Neural cell (in vitro differentiated cells): Measurements from ENCODE around the gene LRRC72. TPM values are rescaled to one million over a fixed set of nuclear protein-coding genes. Genes with fewer than 3 reads are reported as not detected.

Source experiments
- H2AFZ ChIP-seq: fragments of 200-600, 300-800 bp; sonication (generic), shearing (Covaris generic); 2 replicates; pipeline ENCODE4 v1.6.0; 2014; ENCODE audit warnings: low read depth, mild to moderate bottlenecking, antibody characterized with exemption, low read length, moderate library complexity
- H3F3A ChIP-seq: fragments of 200-600 bp; shearing (Covaris generic); 2 replicates; pipeline ENCODE4 v1.6.1; 2016; ENCODE audit warnings: mild to moderate bottlenecking, moderate library complexity, mixed read lengths, antibody characterized with exemption, low read length; ENCODE audit not compliant: insufficient read depth, poor library complexity, severe bottlenecking
- H3K27ac ChIP-seq: fragments of 200-600, 300-800 bp; sonication (generic), shearing (Covaris generic); 2 replicates; pipeline ENCODE4 v1.5.1; 2014; ENCODE audit warnings: mild to moderate bottlenecking, low read length, moderate library complexity
- H3K27me3 ChIP-seq: fragments of 300-800, 200-600 bp; sonication (generic), shearing (Covaris generic); 2 replicates; pipeline ENCODE4 v1.6.0; 2014; ENCODE audit warnings: mild to moderate bottlenecking, low read depth, low read length, moderate library complexity; ENCODE audit not compliant: insufficient read depth
- H3K36me3 ChIP-seq: fragments of 300-800, 200-600 bp; sonication (generic), shearing (Covaris generic); 2 replicates; pipeline ENCODE4 v1.5.1; 2014; ENCODE audit warnings: mild to moderate bottlenecking, antibody characterized with exemption, low read length, moderate library complexity; ENCODE audit not compliant: insufficient read depth
- H3K4me2 ChIP-seq: fragments of 300-800, 200-600 bp; sonication (generic), shearing (Covaris generic); 2 replicates; pipeline ENCODE4 v1.6.0; 2014; ENCODE audit warnings: mild to moderate bottlenecking, low read length
- H3K4me3 ChIP-seq: fragments of 300-800, 200-600 bp; sonication (generic), shearing (Covaris generic); 2 replicates; pipeline ENCODE4 v1.5.1; 2014; ENCODE audit warnings: mild to moderate bottlenecking, low read length, moderate library complexity
- H3K79me2 ChIP-seq: fragments of 200-600 bp; shearing (Covaris generic); replicated peaks from 2 replicates; pipeline ENCODE4 v1.6.0; 2014; ENCODE audit warnings: mild to moderate bottlenecking, low read length, moderate library complexity; ENCODE audit not compliant: insufficient read depth
- H3K9ac ChIP-seq: fragments of 300-800, 200-600 bp; sonication (generic), shearing (Covaris generic); 2 replicates; pipeline ENCODE4 v1.6.1; 2016; ENCODE audit warnings: mild to moderate bottlenecking, low read length, mixed read lengths
- H3K9me2 ChIP-seq: fragments of 200-600 bp; shearing (Covaris generic); 2 replicates; pipeline ENCODE4 v1.6.1; 2016; ENCODE audit warnings: mild to moderate bottlenecking, low read length, mixed read lengths; ENCODE audit not compliant: insufficient read depth
- H3K9me3 ChIP-seq: fragments of 200-600, 300-800 bp; sonication (generic), shearing (Covaris generic); 2 replicates; pipeline ENCODE4 v1.6.1; 2016; ENCODE audit warnings: mild to moderate bottlenecking, mixed run types, low read length, moderate library complexity, mixed read lengths
- H4K20me1 ChIP-seq: fragments of 200-600 bp; shearing (Covaris generic); 2 replicates; pipeline ENCODE4 v1.6.1; 2016; ENCODE audit warnings: mild to moderate bottlenecking, mixed run types; ENCODE audit not compliant: insufficient read depth
- CTCF ChIP-seq: fragments of 450-650 bp; IDR thresholded peaks from 2 replicates; pipeline ENCODE4 v1.5.1; 2014; ENCODE audit warnings: antibody characterized with exemption, mild to moderate bottlenecking, moderate library complexity; ENCODE audit not compliant: poor library complexity, severe bottlenecking
- EP300 ChIP-seq: fragments of 450-650 bp; conservative IDR thresholded peaks from 2 replicates; pipeline ENCODE4 v1.6.1; 2014; ENCODE audit warnings: antibody characterized with exemption, mild to moderate bottlenecking, moderate library complexity; ENCODE audit not compliant: poor library complexity, severe bottlenecking
- EZH2 ChIP-seq: fragments of 200-600, 300-800 bp; shearing (Covaris generic), sonication (generic); IDR thresholded peaks from 2 replicates; pipeline ENCODE4 v1.6.1; 2014; ENCODE audit warnings: antibody characterized with exemption, low read length, borderline replicate concordance, mild to moderate bottlenecking; ENCODE audit not compliant: insufficient read depth, poor library complexity, severe bottlenecking
- MXI1 ChIP-seq: fragments of 450-650 bp; conservative IDR thresholded peaks from 2 replicates; pipeline ENCODE4 v1.6.1; 2014; ENCODE audit warnings: antibody characterized with exemption, mild to moderate bottlenecking; ENCODE audit not compliant: poor library complexity, severe bottlenecking
- POLR2AphosphoS5 ChIP-seq: IDR thresholded peaks from 2 replicates; pipeline ENCODE4 v1.6.1; 2012
- RAD21 ChIP-seq: fragments of 450-650 bp; conservative IDR thresholded peaks from 2 replicates; pipeline ENCODE4 v1.6.1; 2014; ENCODE audit warnings: antibody characterized with exemption, mild to moderate bottlenecking, moderate library complexity
- REST ChIP-seq: IDR thresholded peaks from 2 replicates; pipeline ENCODE4 v1.6.1; 2012; ENCODE audit warnings: borderline replicate concordance
- SMC3 ChIP-seq: fragments of 450-650 bp; conservative IDR thresholded peaks from 2 replicates; pipeline ENCODE4 v1.6.1; 2014; ENCODE audit warnings: antibody characterized with exemption, mild to moderate bottlenecking, moderate library complexity; ENCODE audit not compliant: poor library complexity
- TAF1 ChIP-seq: IDR thresholded peaks from 2 replicates; pipeline ENCODE4 v1.6.1; 2012; ENCODE audit warnings: low read depth
- polyA plus RNA-seq: library from polyadenylated mRNA; depleted of rRNA; stranded (reverse); fragments of >200 nt; gene quantifications from 2 replicates; pipeline ENCODE4 v1.2.3, GENCODE V29; 2014

Gene LRRC72
- polyA plus RNA-seq, 1 donor from 2014 or later: not detected

- Histone ChIP-seq H2AFZ (no peak overlapping the region), H3K36me3 (no peaks in the 10 kb centered on the region), H3K27me3 (no peaks in the 10 kb centered on the region), H3K9me2 (no peaks in the 10 kb centered on the region), H3F3A (no peaks in the 10 kb centered on the region), H4K20me1 (no peaks in the 10 kb centered on the region), H3K4me3 (no peak overlapping the region), H3K9ac (no peak overlapping the region), H3K27ac (no peak overlapping the region), H3K79me2 (no peaks in the 10 kb centered on the region), H3K4me2 (no peak overlapping the region), H3K9me3 (no peaks in the 10 kb centered on the region)
- TF ChIP-seq SMC3 (no peak), REST (no peak), MXI1 (no peak), EZH2 (no peak), POLR2AphosphoS5 (no peak), TAF1 (no peak), CTCF (no peak), RAD21 (no peak), EP300 (no peak)
Measured at GRCh38 chr7:16590424-16590823, 63.8 kb downstream of the LRRC72 start.

GRCh38 chr7:16592395-16592794 is 65.8 kb downstream of the LRRC72 start:
- Histone ChIP-seq H3K9me3 (no peaks in the 10 kb centered on the region), H3K36me3 (no peaks in the 10 kb centered on the region), H3K79me2 (no peaks in the 10 kb centered on the region), H3F3A (no peaks in the 10 kb centered on the region), H3K9me2 (no peaks in the 10 kb centered on the region), H3K27ac (no peak overlapping the region), H3K9ac (no peak overlapping the region), H4K20me1 (no peaks in the 10 kb centered on the region), H3K4me2 (no peak overlapping the region), H3K4me3 (no peak overlapping the region), H2AFZ (no peak overlapping the region), H3K27me3 (no peaks in the 10 kb centered on the region)
- TF ChIP-seq RAD21 (no peak), SMC3 (no peak), TAF1 (no peak), REST (no peak), EP300 (no peak), MXI1 (no peak), CTCF (no peak), EZH2 (no peak), POLR2AphosphoS5 (no peak)
